Liver (tissue), 9 donors: ENCODE data around the gene PGAM4. TPM values are rescaled to one million over a fixed set of nuclear protein-coding genes. Genes with fewer than 3 reads are reported as not detected.
"Not testable (repeated sequence)": the region's sequence is repeated elsewhere in the genome, so short reads cannot be mapped to it uniquely, and the experiment has no call there.

Source experiments
- DNase-seq: peaks from one replicate; pipeline ENCODE4 v3.0.0-alpha.2; 2017; ENCODE audit warnings: low spot score
- H3K27ac ChIP-seq, 2 donors: one replicate each; pipeline ENCODE4 v1.7.0; 2013; ENCODE audit warnings: inconsistent platforms in 2 of 2, low read length in 2 of 2, control low read depth in 1 of 2, low read depth in 1 of 2, mild to moderate bottlenecking in 1 of 2
- H3K27me3 ChIP-seq, 4 donors: one replicate each; pipeline versions ENCODE4 v1.6.1 to v1.7.0; 2013; ENCODE audit warnings: low read length in 3 of 4, inconsistent platforms in 1 of 4, mild to moderate bottlenecking in 1 of 4, moderate library complexity in 1 of 4; ENCODE audit not compliant: control insufficient read depth in 4 of 4, insufficient read depth in 4 of 4
- H3K36me3 ChIP-seq, 4 donors: one replicate each; pipeline versions ENCODE4 v1.6.1 to v1.7.0; 2013; ENCODE audit warnings: low read length in 3 of 4, mild to moderate bottlenecking in 3 of 4, low read depth in 1 of 4, moderate library complexity in 1 of 4; ENCODE audit not compliant: control insufficient read depth in 4 of 4, insufficient read depth in 3 of 4
- H3K4me1 ChIP-seq, 4 donors: one replicate each; pipeline versions ENCODE4 v1.6.1 to v1.7.0; 2013; ENCODE audit warnings: low read length in 3 of 4, mild to moderate bottlenecking in 3 of 4, moderate library complexity in 1 of 4; ENCODE audit not compliant: control insufficient read depth in 4 of 4, insufficient read depth in 4 of 4
- H3K4me3 ChIP-seq, 3 donors: one replicate each; pipeline versions ENCODE4 v1.6.1 to v1.7.0; 2013; ENCODE audit warnings: low read length in 3 of 3, control low read depth in 1 of 3, low read depth in 1 of 3, mild to moderate bottlenecking in 1 of 3
- H3K9ac ChIP-seq, 2 donors: one replicate each; pipeline ENCODE4 v1.7.0; 2013; ENCODE audit warnings: low read length in 2 of 2, mild to moderate bottlenecking in 2 of 2, moderate library complexity in 2 of 2, control low read depth in 1 of 2, low read depth in 1 of 2
- H3K9me3 ChIP-seq, 4 donors: one replicate each; pipeline versions ENCODE4 v1.6.1 to v1.7.0; 2013; ENCODE audit warnings: low read length in 3 of 4; ENCODE audit not compliant: control insufficient read depth in 4 of 4
- CTCF ChIP-seq: fragments of 150-350 bp; IDR thresholded peaks from 2 replicates; pipeline ENCODE4 v1.5.1; 2017; ENCODE audit warnings: improper control_type of control experiment, low read depth, low read length; ENCODE audit not compliant: missing input control
- EGR1 ChIP-seq, 2 donors: IDR thresholded peaks; 2 replicates each; pipeline ENCODE4 v1.6.1; 2016 to 2018; ENCODE audit warnings: antibody characterized with exemption in 2 of 2, low read depth in 2 of 2
- FOXA1 ChIP-seq: IDR thresholded peaks from 2 replicates; pipeline ENCODE4 v1.6.1; 2016; ENCODE audit warnings: antibody characterized with exemption
- FOXA2 ChIP-seq: IDR thresholded peaks from 2 replicates; pipeline ENCODE4 v1.6.1; 2016; ENCODE audit warnings: antibody characterized with exemption
- GABPA ChIP-seq, 2 donors: IDR thresholded peaks in 1 of 2; conservative IDR thresholded peaks in 1 of 2; 2 replicates each; pipeline ENCODE4 v1.6.1; 2016; ENCODE audit warnings: antibody characterized with exemption in 2 of 2, mild to moderate bottlenecking in 1 of 2, moderate library complexity in 1 of 2
- HNF4A ChIP-seq, 2 donors: conservative IDR thresholded peaks; 2 replicates each; pipeline ENCODE4 v1.6.1; 2016; ENCODE audit warnings: antibody characterized with exemption in 2 of 2, mild to moderate bottlenecking in 2 of 2
- HNF4G ChIP-seq: IDR thresholded peaks from 2 replicates; pipeline ENCODE4 v1.6.1; 2016; ENCODE audit warnings: antibody characterized with exemption
- JUND ChIP-seq, 2 donors: IDR thresholded peaks; 2 replicates each; pipeline ENCODE4 v1.6.1; 2016; ENCODE audit warnings: antibody characterized with exemption in 2 of 2
- MAX ChIP-seq: IDR thresholded peaks from 2 replicates; pipeline ENCODE4 v1.6.1; 2016; ENCODE audit warnings: antibody characterized with exemption
- NR2F2 ChIP-seq: IDR thresholded peaks from 2 replicates; pipeline ENCODE4 v1.6.1; 2016; ENCODE audit warnings: antibody characterized with exemption
- RAD21 ChIP-seq, 2 donors: IDR thresholded peaks; 2 replicates each; pipeline ENCODE4 v1.6.1; 2016; ENCODE audit warnings: antibody characterized with exemption in 2 of 2, mild to moderate bottlenecking in 2 of 2
- REST ChIP-seq: IDR thresholded peaks from 2 replicates; pipeline ENCODE4 v1.6.1; 2016; ENCODE audit warnings: antibody characterized with exemption, mild to moderate bottlenecking
- RXRA ChIP-seq, 2 donors: IDR thresholded peaks; 2 replicates each; pipeline ENCODE4 v1.6.1; 2017 to 2018; ENCODE audit warnings: antibody characterized with exemption in 2 of 2, mild to moderate bottlenecking in 1 of 2
- SP1 ChIP-seq: IDR thresholded peaks from 2 replicates; pipeline ENCODE4 v1.6.1; 2018; ENCODE audit warnings: antibody characterized with exemption, mild to moderate bottlenecking
- TAF1 ChIP-seq: conservative IDR thresholded peaks from 2 replicates; pipeline ENCODE4 v1.6.1; 2016; ENCODE audit warnings: antibody characterized with exemption, mild to moderate bottlenecking
- YY1 ChIP-seq: IDR thresholded peaks from 2 replicates; pipeline ENCODE4 v1.6.1; 2016; ENCODE audit warnings: antibody characterized with exemption, mild to moderate bottlenecking
- WGBS: extraction: QIAGEN DNeasy Blood & Tissue Kit; methylation state at CpG from one replicate; pipeline ENCODE4 v1.1.7; 2013; 5-methylcytosine and 5-hydroxymethylcytosine counted together
- polyA plus RNA-seq, 2 donors: library from polyadenylated mRNA; stranded (reverse) in 1 of 2; unstranded in 1 of 2; fragments of 200-250 nt in 1 of 2; fragments of >200 nt in 1 of 2; fragmentation: Nextera tagmentation in 1 of 2; extraction: Ambion mirVana in 1 of 2; gene quantifications; one replicate each; pipeline versions ENCODE4 v1.2.1 to v1.2.3, GENCODE V29; 2013 to 2015
- total RNA-seq, 2 donors: library from RNA; depleted of rRNA; stranded (reverse); fragments of >200 nt; gene quantifications; one replicate each; pipeline ENCODE4 v1.2.3, GENCODE V29; 2014
- TF ChIP-seq, protein P1 (sequence below): IDR thresholded peaks from 2 replicates; pipeline ENCODE4 v1.6.1; 2016; ENCODE audit warnings: antibody characterized with exemption
- donor health status: healthy.
- donor health status: healthy.
- donor health status: healthy.
- donor health status: healthy.
- donor health status: healthy.

Gene PGAM4
- total and polyA plus RNA-seq, 4 donors, result not detected

- Histone ChIP-seq H3K9me3 (no peaks in the 10 kb centered on the region), H3K27ac (no peak overlapping the region), H3K4me3 (no peak overlapping the region), H3K9ac (no peak overlapping the region), H3K27me3 (no peaks in the 10 kb centered on the region), H3K4me1 (no peaks in the 10 kb centered on the region), H3K36me3 (no peaks in the 10 kb centered on the region)
- TF ChIP-seq FOXA2, result no peak
- TF ChIP-seq REST, result no peak
- TF ChIP-seq NR2F2, result no peak
- no peak for TF ChIP-seq YY1
- no peak for TF ChIP-seq MAX
- no peak for TF ChIP-seq RXRA (IDR thresholded peaks at IDR 0.05)
- no peak for TF ChIP-seq GABPA (IDR thresholded peaks at IDR 0.05 in 1 of 2, conservative IDR thresholded peaks at IDR 0.05 in 1 of 2)
- no peak for TF ChIP-seq FOXA1
- TF ChIP-seq EGR1 (IDR thresholded peaks at IDR 0.05; ENCODE audit: low read depth in 2 of 2), result no peak
- TF ChIP-seq RAD21 (IDR thresholded peaks at IDR 0.05), result no peak
- TF ChIP-seq, protein P1, sequence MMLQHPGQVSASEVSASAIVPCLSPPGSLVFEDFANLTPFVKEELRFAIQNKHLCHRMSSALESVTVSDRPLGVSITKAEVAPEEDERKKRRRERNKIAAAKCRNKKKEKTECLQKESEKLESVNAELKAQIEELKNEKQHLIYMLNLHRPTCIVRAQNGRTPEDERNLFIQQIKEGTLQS, result no peak
- TF ChIP-seq CTCF, result no peak
- TF ChIP-seq JUND (IDR thresholded peaks at IDR 0.05), result no peak
- TF ChIP-seq HNF4G, result no peak
- no peak for TF ChIP-seq TAF1
- no peak for TF ChIP-seq HNF4A (conservative IDR thresholded peaks at IDR 0.05)
- TF ChIP-seq SP1, result no peak
- WGBS, result 94% methylated on average over 2 of the region's 2 CpGs
- no peak for DNase-seq
These were observed 22.9 kb downstream of the PGAM4 start for GRCh38 chrX:77946571-77946970.

- no peak for DNase-seq
- TF ChIP-seq CTCF (no peak), EGR1 (IDR thresholded peaks at IDR 0.05; ENCODE audit: low read depth in 2 of 2) (no peak), JUND (IDR thresholded peaks at IDR 0.05) (no peak), HNF4G (no peak), GABPA (IDR thresholded peaks at IDR 0.05 in 1 of 2, conservative IDR thresholded peaks at IDR 0.05 in 1 of 2) (no peak)
- no peak overlapping the region for H3K27ac ChIP-seq
These were observed 23.4 kb downstream of the PGAM4 start for GRCh38 chrX:77945910-77946545.

GRCh38 chrX:77945031-77945430 lies 24.4 kb downstream of the PGAM4 start:
- WGBS, result 97% methylated on average over 6 of the region's 6 CpGs
- not testable (repeated sequence) for H3K9ac ChIP-seq, H3K27ac ChIP-seq, H3K36me3 ChIP-seq, DNase-seq, H3K4me3 ChIP-seq, H3K27me3 ChIP-seq, H3K4me1 ChIP-seq, H3K9me3 ChIP-seq

More at GRCh38 chrX:77945910-77946545, 23.4 kb downstream of the PGAM4 start:
- H3K4me3 ChIP-seq, result no peak overlapping the region
- H3K9me3 ChIP-seq, result no peaks in the 10 kb centered on the region
- H3K36me3 ChIP-seq, result no peaks in the 10 kb centered on the region
- H3K27me3 ChIP-seq, result no peaks in the 10 kb centered on the region
- H3K9ac ChIP-seq, result no peak overlapping the region
- no peaks in the 10 kb centered on the region for H3K4me1 ChIP-seq
- WGBS, result 83% methylated on average over 7 of the region's 7 CpGs
